GM06990 (cell line): ENCODE data around the gene ENDOD1.

Experiments
- DNase-seq: peaks from one replicate; pipeline ENCODE4 v3.0.0-alpha.2; 2011; ENCODE audit not compliant: insufficient read length; ENCODE audit errors: extremely low read depth
- H3K27me3 ChIP-seq: replicated peaks from 2 replicates; pipeline ENCODE4 v1.6.0; 2011; ENCODE audit warnings: low read length; ENCODE audit not compliant: control insufficient read depth, insufficient read depth
- H3K36me3 ChIP-seq: 2 replicates; pipeline ENCODE4 v1.5.1; 2011; ENCODE audit warnings: low read length; ENCODE audit not compliant: control insufficient read depth, insufficient read depth
- H3K4me3 ChIP-seq: replicated peaks from 2 replicates; pipeline ENCODE4 v1.5.1; 2011; ENCODE audit warnings: low read depth, mild to moderate bottlenecking, control low read depth, low read length
- TF ChIP-seq, protein P1 (sequence below): IDR thresholded peaks from 2 replicates; pipeline ENCODE4 v1.5.1; 2011; ENCODE audit warnings: low read length, control low read depth, mild to moderate bottlenecking, inconsistent platforms; ENCODE audit not compliant: insufficient read depth, poor library complexity, severe bottlenecking

The ENDOD1 gene

DNA sequence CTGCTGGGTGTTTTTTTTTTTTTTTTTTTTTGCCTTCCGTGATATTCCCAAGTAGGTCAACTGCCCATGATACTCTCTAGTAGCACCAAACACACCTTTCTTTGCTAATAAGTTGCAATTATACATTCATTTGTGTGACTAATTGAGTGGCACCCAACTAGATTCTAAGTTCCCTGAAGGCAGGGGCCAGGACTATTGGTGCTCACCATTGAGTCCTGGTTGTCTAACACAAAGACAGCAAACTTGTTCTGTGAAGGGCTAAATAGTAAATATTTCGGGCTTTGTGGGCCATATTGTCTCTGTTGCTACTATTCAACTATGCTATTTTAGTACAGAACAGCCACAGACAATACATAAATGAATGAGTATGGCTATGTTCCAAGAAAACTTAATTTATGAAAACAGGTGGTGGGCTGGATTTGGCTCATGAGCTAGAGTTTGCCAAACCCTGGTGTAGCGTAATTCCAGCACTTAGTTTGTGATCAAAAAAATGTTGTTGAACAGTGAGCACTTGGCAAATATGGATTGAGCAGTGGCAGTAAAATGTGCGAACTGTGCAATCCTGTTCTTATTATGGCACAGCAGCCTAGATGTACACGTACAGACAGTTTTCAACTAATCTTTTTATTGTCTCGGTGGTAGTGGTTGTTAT is 11.3 kb downstream of the ENDOD1 start:
- no peaks in the 10 kb centered on the region for H3K36me3 ChIP-seq
- no peak for DNase-seq
- TF ChIP-seq, protein P1, sequence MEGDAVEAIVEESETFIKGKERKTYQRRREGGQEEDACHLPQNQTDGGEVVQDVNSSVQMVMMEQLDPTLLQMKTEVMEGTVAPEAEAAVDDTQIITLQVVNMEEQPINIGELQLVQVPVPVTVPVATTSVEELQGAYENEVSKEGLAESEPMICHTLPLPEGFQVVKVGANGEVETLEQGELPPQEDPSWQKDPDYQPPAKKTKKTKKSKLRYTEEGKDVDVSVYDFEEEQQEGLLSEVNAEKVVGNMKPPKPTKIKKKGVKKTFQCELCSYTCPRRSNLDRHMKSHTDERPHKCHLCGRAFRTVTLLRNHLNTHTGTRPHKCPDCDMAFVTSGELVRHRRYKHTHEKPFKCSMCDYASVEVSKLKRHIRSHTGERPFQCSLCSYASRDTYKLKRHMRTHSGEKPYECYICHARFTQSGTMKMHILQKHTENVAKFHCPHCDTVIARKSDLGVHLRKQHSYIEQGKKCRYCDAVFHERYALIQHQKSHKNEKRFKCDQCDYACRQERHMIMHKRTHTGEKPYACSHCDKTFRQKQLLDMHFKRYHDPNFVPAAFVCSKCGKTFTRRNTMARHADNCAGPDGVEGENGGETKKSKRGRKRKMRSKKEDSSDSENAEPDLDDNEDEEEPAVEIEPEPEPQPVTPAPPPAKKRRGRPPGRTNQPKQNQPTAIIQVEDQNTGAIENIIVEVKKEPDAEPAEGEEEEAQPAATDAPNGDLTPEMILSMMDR: no peak
- H3K27me3 ChIP-seq: no peaks in the 10 kb centered on the region
- no peak overlapping the region for H3K4me3 ChIP-seq

DNA sequence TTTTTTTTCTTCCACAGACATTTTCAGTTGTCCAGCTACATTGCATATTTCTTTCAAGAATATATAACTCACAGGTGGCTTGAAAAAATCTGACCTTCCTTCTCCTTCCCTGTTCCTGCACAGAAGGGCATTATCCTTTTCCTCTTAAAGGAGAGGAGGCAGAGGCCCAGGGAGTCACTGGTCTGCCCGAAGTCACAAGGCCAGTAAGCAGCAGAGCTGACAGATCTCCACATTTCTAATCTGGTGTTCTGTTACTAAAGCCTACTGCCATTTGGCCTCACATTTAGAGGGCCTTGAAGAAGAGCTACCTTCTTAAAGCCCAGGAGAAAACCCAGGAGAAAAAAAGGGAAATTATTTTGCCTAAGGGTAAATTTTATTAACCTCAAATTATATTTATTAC is 12.3 kb downstream of the ENDOD1 start:
- TF ChIP-seq, protein P1: no peak
- Histone ChIP-seq H3K36me3 (no peaks in the 10 kb centered on the region), H3K27me3 (no peaks in the 10 kb centered on the region), H3K4me3 (no peak overlapping the region)
- no peak for DNase-seq

DNA sequence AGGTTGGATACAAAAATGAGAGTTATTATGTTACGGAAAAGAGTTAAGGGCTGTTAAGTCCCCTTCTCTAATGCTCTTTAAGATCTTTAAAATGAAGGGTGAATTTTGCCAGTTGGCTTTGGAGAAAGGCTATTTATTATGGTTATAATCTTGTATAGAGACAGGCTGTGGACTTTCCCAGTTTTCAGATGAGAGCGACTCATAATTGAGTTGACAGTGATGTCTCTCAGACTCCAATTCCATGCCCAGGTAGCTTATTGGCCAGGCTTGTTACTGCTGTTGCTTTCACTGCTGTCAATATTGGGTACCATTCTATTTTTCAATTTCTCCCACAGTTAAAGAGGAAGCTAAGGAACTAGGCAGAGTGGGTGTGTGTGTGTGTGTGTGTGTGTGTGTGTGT is 13.1 kb downstream of the ENDOD1 start:
- H3K4me3 ChIP-seq: no peak overlapping the region
- H3K27me3 ChIP-seq: no peaks in the 10 kb centered on the region
- H3K36me3 ChIP-seq: no peaks in the 10 kb centered on the region
- no peak for DNase-seq
- TF ChIP-seq, protein P1: no peak

DNA sequence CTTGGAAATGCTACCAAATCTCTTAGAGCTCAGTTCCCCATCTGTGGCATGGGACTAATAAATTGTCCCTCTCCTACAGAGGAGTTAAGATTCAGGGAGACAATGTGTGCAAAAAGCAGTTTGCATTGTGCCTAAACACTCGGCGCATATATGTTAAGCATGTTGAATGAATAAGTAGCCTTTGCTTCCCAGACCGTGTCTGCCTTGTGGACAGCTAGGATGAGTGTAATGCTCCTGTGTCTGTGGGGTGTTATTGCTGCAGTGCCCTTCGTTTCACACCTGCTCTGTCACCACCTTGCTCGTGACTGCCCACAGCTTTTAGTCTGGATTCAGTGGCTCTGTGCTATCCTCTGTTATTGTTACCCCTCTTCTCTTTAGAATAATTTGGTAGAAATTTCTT is 14.1 kb downstream of the ENDOD1 start:
- TF ChIP-seq, protein P1: no peak
- DNase-seq: no peak
- no peaks in the 10 kb centered on the region for H3K27me3 ChIP-seq
- H3K4me3 ChIP-seq: no peak overlapping the region
- H3K36me3 ChIP-seq: no peaks in the 10 kb centered on the region

DNA sequence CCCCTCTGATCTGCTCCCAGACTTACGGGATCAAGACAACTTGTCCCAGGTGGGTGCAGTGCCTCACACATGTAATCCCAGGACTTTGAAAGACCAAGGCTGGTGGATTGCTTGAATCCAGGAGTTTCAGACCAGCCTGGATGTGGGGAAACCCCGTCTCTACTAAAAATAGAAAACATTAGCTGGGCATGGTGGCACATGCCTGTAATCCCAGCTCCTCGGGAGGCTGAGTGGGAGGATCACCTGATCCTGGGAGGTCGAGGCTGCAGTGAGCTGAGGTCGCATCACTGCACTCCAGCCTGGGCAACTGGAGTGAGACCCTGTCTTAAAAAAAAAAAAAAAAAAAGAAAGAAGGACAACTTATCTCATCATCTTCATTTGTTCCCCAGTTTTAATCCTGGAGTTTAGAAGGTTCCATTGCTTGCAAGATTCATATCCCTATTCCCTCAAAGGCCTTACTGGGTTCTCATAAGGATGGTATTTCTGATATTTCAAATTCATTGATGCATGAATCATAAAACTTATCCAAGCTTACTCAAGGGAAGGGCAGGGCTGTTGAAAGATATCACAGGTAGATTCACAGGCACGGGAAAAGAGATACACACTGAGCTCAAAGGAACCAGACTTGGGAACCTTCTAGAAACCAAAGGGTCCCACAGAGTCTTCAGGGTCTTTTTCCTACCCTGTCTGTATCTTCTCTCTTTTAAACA is 14.6 kb downstream of the ENDOD1 start:
- Histone ChIP-seq H3K4me3 (no peak overlapping the region), H3K36me3 (no peaks in the 10 kb centered on the region), H3K27me3 (no peaks in the 10 kb centered on the region)
- no peak for DNase-seq
- TF ChIP-seq, protein P1: no peak
